ENCODE results near the gene GALNT18. TPM values are rescaled to one million over a fixed set of nuclear protein-coding genes. Genes with fewer than 3 reads are reported as not detected.
A peak's percentile ranks its signal among the peaks of the same experiment; 100 is the strongest.

Gene GALNT18
- polyA plus RNA-seq, 6 donors from 2014 or later = not detected

- DNase-seq = no peak
- Mint-ChIP-seq H3K27me3 (peaks cover 0 to 14% (median 12%) of the 10 kb centered on the region in 3 donors), H3K9me3 (peaks cover 0 to 10% (median 0%) of the 10 kb centered on the region in 7 donors), H3K27ac (no peak overlapping the region), H3K4me3 (no peak overlapping the region), H3K4me1 (peaks cover 3 to 10% (median 8%) of the 10 kb centered on the region in 3 donors), H3K36me3 (no peaks in the 10 kb centered on the region)
- ATAC-seq (ENCODE audit: low read depth in 2 of 2) = no peak
Measured at GRCh38 chr11:11250470-11250869, 371.3 kb downstream of the GALNT18 start.

- ATAC-seq (ENCODE audit: low read depth in 2 of 2) = no peak
- H3K27me3 Mint-ChIP-seq = peaks cover 0 to 12% (median 6%) of the 10 kb centered on the region in 3 donors
- H3K27ac Mint-ChIP-seq = peak overlapping the region in 2 of 6 donors; percentile 14 to 90
- no peak for DNase-seq
- no peaks in the 10 kb centered on the region for H3K36me3 Mint-ChIP-seq
- peaks cover 0 to 10% (median 0%) of the 10 kb centered on the region in 7 donors for H3K9me3 Mint-ChIP-seq
- no peak overlapping the region for H3K4me3 Mint-ChIP-seq
- H3K4me1 Mint-ChIP-seq = peaks cover 13 to 22% (median 15%) of the 10 kb centered on the region in 3 donors
Measured at GRCh38 chr11:11247576-11247975, 374.2 kb downstream of the GALNT18 start.

DNA sequence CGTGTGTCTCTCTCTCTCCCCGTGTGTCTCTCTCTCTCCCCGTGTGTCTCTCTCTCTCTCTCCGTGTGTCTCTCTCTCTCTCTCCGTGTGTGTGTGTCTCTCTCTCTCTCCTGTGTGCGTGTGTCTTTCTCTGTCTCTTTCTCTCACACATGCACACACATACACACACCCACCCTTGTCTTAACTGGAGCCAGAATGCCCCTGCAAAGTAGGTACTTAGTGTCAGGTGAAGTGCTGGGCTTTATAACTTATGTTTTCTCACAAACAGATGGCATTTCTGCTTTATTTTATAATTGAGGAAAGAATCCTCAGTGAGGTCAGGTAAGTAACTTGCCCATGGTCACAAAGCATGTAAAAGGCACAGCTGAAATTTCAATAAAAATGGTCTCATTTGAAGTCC, 374.7 kb downstream of the GALNT18 start:
- Mint-ChIP-seq H3K4me3 (no peak overlapping the region), H3K4me1 (peaks cover 13 to 22% (median 15%) of the 10 kb centered on the region in 3 donors), H3K36me3 (no peaks in the 10 kb centered on the region), H3K9me3 (peaks cover 0 to 10% (median 0%) of the 10 kb centered on the region in 7 donors), H3K27me3 (peaks cover 0 to 12% (median 6%) of the 10 kb centered on the region in 3 donors), H3K27ac (peak overlapping the region in 2 of 6 donors; percentile 32 to 90)
- DNase-seq (no peak), ATAC-seq (ENCODE audit: low read depth in 2 of 2) (no peak)

DNA sequence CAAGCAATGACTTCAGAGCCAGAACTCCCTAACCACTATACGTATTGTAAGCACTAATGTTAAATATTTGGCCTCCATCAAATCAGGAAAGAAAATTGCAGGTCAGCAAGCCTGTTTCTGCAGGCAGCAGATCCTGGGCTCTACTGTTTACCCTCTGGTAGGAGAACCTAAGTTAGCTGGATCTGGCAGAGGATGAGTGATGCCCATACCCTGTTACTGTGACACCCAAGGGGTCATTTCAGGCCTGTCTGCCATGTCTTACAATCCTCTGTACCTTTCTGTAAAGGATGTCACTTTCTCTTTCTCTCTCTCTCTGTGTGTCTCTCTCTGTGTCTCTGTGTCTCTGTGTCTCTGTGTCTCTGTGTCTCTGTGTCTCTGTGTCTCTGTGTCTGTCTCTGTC, 375.6 kb downstream of the GALNT18 start:
- DNase-seq (no peak), ATAC-seq (ENCODE audit: low read depth in 2 of 2) (no peak)

DNA sequence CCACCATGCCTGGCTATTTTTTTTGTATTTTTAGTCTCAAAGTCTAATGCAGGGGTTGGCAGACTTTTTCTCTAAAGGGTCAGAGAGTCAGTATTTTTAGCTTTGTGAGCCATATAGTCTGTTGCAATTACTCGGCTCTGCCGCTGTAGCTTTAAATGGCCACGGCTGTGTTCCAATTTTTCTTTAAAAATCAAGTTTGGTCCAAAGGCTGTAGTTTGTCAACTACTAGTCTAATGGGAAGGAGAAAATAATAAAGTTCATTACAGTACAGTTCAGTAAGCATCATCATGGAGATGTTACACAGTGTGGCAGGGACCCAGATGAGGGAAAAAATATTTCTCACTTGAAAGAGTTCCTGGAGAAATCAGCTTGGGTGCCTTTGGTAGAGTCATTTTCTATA, 376.4 kb downstream of the GALNT18 start:
- no peak overlapping the region for H3K4me3 Mint-ChIP-seq

More for the DNA sequence above, 375.6 kb downstream of the GALNT18 start:
- Mint-ChIP-seq H3K27ac (peak overlapping the region in 4 of 6 donors; percentile 43 to 90 (median 58)), H3K4me3 (no peak overlapping the region), H3K9me3 (peaks cover 0 to 12% (median under 1%) of the 10 kb centered on the region in 7 donors), H3K4me1 (peaks cover 13 to 22% (median 15%) of the 10 kb centered on the region in 3 donors), H3K36me3 (no peaks in the 10 kb centered on the region), H3K27me3 (peaks cover 0 to 11% (median 6%) of the 10 kb centered on the region in 3 donors)

DNA sequence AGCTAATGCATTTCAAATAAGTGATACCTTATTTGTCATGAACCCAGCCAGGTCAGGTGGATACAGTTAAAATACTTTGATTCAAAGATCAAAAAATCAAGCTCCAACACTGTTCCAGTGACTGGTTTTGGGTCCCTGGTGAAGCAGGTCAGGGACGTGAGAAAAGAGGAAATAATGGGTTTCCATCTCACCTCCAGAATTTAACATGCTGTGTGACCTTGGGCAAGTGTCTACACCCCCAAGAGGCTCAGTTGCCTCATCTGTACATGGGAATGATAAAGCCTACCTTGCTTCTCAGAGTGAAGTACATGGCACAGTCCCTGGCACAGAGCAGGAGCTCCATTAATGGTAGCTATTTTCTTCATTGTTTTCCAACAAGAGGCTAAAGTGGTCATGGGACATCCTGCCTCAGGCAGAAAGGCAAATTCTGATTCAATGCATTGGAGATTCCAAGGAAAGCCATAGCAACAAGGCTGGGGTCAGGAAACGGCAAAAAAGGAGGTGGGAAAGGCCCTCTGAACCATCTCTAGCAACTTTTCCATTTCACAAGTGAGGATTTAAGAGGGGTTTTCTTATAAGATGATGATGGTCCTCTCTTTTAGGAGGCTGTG, 377.2 kb downstream of the GALNT18 start:
- DNase-seq (no peak), ATAC-seq (ENCODE audit: low read depth in 2 of 2) (peak; percentile 49 to 55)
- H3K27me3 Mint-ChIP-seq = no peaks in the 10 kb centered on the region
- H3K27ac Mint-ChIP-seq = peak overlapping the region in 4 of 6 donors; percentile 54 to 80 (median 76)
- peaks cover 13 to 22% (median 15%) of the 10 kb centered on the region in 3 donors for H3K4me1 Mint-ChIP-seq
- peaks cover 0 to 13% (median 2%) of the 10 kb centered on the region in 7 donors for H3K9me3 Mint-ChIP-seq
- H3K36me3 Mint-ChIP-seq = no peaks in the 10 kb centered on the region
- H3K4me3 Mint-ChIP-seq = peak overlapping the region in 1 of 8 donors; percentile 40

More for the DNA sequence above, 376.4 kb downstream of the GALNT18 start:
- H3K9me3 Mint-ChIP-seq = peaks cover 0 to 13% (median 2%) of the 10 kb centered on the region in 7 donors
- H3K4me1 Mint-ChIP-seq = peaks cover 13 to 22% (median 15%) of the 10 kb centered on the region in 3 donors
- no peak for ATAC-seq (ENCODE audit: low read depth in 2 of 2)
- H3K27me3 Mint-ChIP-seq = peaks cover 0 to 6% (median 6%) of the 10 kb centered on the region in 3 donors
- no peak for DNase-seq
- H3K36me3 Mint-ChIP-seq = no peaks in the 10 kb centered on the region
- peak overlapping the region in 1 of 6 donors; percentile 14 for H3K27ac Mint-ChIP-seq

DNA sequence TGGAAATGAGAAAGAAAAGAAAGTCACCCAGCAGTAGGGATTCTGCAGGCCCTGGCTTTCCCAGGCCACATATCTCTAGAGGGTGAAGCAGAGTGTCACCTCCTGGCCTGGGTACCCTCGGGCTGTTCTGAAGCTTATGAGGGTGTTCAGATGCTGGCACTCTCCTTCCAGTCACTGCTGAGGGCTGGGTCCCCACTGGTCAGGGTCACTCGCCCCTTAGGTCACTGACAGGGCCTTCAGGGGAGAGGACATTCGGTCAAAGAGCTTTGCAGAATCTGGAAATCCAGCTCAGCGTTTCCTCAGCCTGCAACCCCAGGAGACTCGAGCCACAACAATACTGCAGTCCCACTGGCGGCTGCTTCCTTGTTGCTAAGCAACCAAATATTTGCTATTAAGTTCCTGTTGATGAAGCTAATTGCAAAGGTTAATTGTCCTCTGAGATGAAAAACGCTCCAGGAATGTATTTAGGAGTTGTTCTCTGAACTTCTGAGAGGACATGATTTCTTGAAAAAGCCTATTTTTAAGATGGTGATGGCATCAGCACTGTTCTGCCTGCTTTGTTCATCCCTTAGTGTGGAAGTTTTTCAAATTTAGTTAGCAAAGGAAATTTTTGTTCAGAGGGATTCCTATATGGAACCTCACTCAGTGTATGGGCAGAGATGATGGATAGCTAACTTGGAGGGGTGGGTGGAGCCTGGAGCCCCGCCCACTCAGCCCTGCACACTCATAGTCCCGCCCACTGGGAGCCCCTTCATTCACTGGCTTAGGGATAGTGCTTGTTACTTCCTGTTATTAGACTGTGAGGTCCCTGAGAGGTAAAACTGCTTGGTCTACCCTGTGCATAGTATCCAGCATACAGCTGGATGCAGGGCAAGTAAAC, 378.0 kb downstream of the GALNT18 start:
- peak overlapping the region in 2 of 8 donors; percentile 26 to 61 for H3K4me3 Mint-ChIP-seq
- H3K27me3 Mint-ChIP-seq = peaks cover 0 to under 1% (median 0%) of the 10 kb centered on the region in 3 donors

GRCh38 chr11:11243209-11243589, 378.6 kb downstream of the GALNT18 start:
- H3K36me3 Mint-ChIP-seq = no peaks in the 10 kb centered on the region
- H3K27ac Mint-ChIP-seq = peak overlapping the region in 2 of 6 donors; percentile 50 to 77
- H3K4me1 Mint-ChIP-seq = peaks cover 13 to 22% (median 15%) of the 10 kb centered on the region in 3 donors
- H3K27me3 Mint-ChIP-seq = peaks cover 0 to 4% (median 0%) of the 10 kb centered on the region in 3 donors
- peaks cover 0 to 13% (median 2%) of the 10 kb centered on the region in 7 donors for H3K9me3 Mint-ChIP-seq
- DNase-seq (no peak), ATAC-seq (ENCODE audit: low read depth in 2 of 2) (no peak)
- peak overlapping the region in 2 of 8 donors; percentile 26 to 61 for H3K4me3 Mint-ChIP-seq

More for the DNA sequence above, 378.0 kb downstream of the GALNT18 start:
- ATAC-seq (ENCODE audit: low read depth in 2 of 2) = peak; percentile 82 to 88
- Mint-ChIP-seq H3K27ac (peak overlapping the region in 5 of 6 donors; percentile 11 to 80 (median 76)), H3K36me3 (no peaks in the 10 kb centered on the region), H3K4me1 (peaks cover 13 to 22% (median 15%) of the 10 kb centered on the region in 3 donors), H3K9me3 (peaks cover 0 to 13% (median 2%) of the 10 kb centered on the region in 7 donors)
- DNase-seq = peak; percentile 21

DNA sequence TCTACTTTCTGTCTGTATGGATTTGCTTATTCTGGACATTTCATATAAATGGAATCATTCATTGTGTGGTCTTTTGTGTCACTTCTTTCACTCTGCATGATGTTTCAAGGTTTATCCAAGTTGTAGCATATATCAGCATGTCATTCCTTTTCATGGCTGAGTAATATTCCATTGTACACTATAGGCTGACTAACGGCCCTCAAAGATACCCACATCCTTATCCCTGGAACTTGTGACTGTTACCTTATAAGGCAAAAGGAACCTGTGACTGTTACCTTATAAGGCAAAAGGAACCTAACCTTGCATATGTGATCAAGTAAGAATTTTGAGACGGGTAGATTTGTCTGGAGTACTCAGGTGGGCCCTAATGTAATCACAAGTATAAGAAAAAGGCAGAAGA, 380.5 kb downstream of the GALNT18 start:
- no peak for ATAC-seq (ENCODE audit: low read depth in 2 of 2)
- Mint-ChIP-seq H3K4me3 (no peak overlapping the region), H3K9me3 (peaks cover 0 to 3% (median 2%) of the 10 kb centered on the region in 7 donors), H3K4me1 (peaks cover 4 to 21% (median 9%) of the 10 kb centered on the region in 3 donors), H3K27ac (peak overlapping the region in 1 of 6 donors; percentile 72), H3K27me3 (peaks cover 0 to 4% (median 0%) of the 10 kb centered on the region in 3 donors), H3K36me3 (no peaks in the 10 kb centered on the region)
- DNase-seq = no peak

DNA sequence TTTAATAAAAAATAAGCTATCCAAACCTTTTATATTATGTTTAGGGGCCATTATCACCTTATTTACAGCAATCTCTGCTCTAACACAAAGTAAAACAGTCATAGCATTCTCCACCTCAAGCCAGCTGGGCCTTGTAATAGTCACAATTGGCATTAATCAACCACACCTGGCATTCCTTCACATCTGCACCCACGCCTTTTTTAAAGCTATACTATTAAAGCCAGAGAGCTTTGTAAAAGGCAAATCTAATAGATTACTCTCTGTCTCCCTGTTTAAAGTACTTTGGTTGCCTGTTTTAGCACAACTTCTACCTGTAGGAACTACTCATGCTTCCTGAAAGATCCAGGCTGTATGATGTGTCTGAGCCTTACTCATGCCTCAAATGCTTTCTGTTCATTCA, 381.8 kb downstream of the GALNT18 start:
- H3K27ac Mint-ChIP-seq = peak overlapping the region in 1 of 6 donors; percentile 24
- H3K4me1 Mint-ChIP-seq = peaks cover 4 to 19% (median 7%) of the 10 kb centered on the region in 3 donors

GRCh38 chr11:11237070-11237832, 384.6 kb downstream of the GALNT18 start:
- ATAC-seq (ENCODE audit: low read depth in 2 of 2) = no peak

More for the DNA sequence above, 381.8 kb downstream of the GALNT18 start:
- no peak for DNase-seq
- peaks cover 0 to 4% (median 0%) of the 10 kb centered on the region in 3 donors for H3K27me3 Mint-ChIP-seq
- H3K4me3 Mint-ChIP-seq = no peak overlapping the region
- no peak for ATAC-seq (ENCODE audit: low read depth in 2 of 2)
- H3K9me3 Mint-ChIP-seq = peaks cover 0 to 3% (median 2%) of the 10 kb centered on the region in 7 donors
- no peaks in the 10 kb centered on the region for H3K36me3 Mint-ChIP-seq

GRCh38 chr11:11236498-11237059, 385.2 kb downstream of the GALNT18 start:
- ATAC-seq (ENCODE audit: low read depth in 2 of 2) (no peak), DNase-seq (no peak)
- no peaks in the 10 kb centered on the region for H3K4me1 Mint-ChIP-seq
- peak overlapping the region in 1 of 8 donors; percentile 44 for H3K4me3 Mint-ChIP-seq
- no peaks in the 10 kb centered on the region for H3K36me3 Mint-ChIP-seq
- peaks cover 7 to 20% (median 12%) of the 10 kb centered on the region in 3 donors for H3K27me3 Mint-ChIP-seq
- H3K27ac Mint-ChIP-seq = no peak overlapping the region
- H3K9me3 Mint-ChIP-seq = peaks cover 0 to 3% (median 2%) of the 10 kb centered on the region in 7 donors

More at GRCh38 chr11:11237070-11237832, 384.6 kb downstream of the GALNT18 start:
- H3K27me3 Mint-ChIP-seq = peaks cover 4 to 20% (median 9%) of the 10 kb centered on the region in 3 donors
- H3K4me1 Mint-ChIP-seq = no peaks in the 10 kb centered on the region
- no peak for DNase-seq
- no peak overlapping the region for H3K4me3 Mint-ChIP-seq
- peaks cover 0 to 3% (median 2%) of the 10 kb centered on the region in 7 donors for H3K9me3 Mint-ChIP-seq
- H3K36me3 Mint-ChIP-seq = no peaks in the 10 kb centered on the region
- no peak overlapping the region for H3K27ac Mint-ChIP-seq

Measured in naive B cell (primary cell).